ENCODE measurements around the gene FUT4.
"Not testable (repeated sequence)": the region's sequence is repeated elsewhere in the genome, so short reads cannot be mapped to it uniquely, and the experiment has no call there.

DNA sequence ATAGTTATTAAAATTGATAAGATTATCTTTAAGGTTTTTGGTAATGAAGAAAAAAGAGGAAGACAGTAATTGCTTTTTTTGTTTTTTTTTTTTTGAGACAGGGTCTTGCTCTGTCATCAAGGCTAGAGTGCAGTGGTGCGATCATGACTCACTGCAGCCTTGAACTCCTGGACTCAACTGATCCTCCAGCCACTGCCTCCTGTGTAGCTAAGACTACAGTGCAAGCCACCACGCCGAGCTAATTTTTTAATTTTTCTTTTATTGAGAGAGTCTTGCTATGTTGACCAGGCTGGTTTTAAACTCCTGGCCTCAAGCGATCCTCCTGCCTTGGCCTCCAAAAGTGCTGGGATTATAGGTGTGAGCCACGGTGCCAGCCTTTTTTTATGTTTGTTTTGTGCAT lies 37.2 kb upstream of the FUT4 start:
- not testable (repeated sequence) for TF ChIP-seq CTCF (IDR thresholded peaks at IDR 0.05; ENCODE audit: borderline replicate concordance, extremely low read depth, low read length, poor library complexity, severe bottlenecking); EZH2 (IDR thresholded peaks at IDR 0.05; ENCODE audit: borderline replicate concordance, low read depth, low read length, severe bottlenecking)

All from DND-41 (cell line).